Peyer's patch (tissue), 4 donors: Measurements from ENCODE around the gene PHPT1. TPM values are rescaled to one million over a fixed set of nuclear protein-coding genes. Genes with fewer than 3 reads are reported as not detected.
A peak's percentile ranks its signal among the peaks of the same experiment; 100 is the strongest.

ENCODE experiments used
- DNase-seq, 3 donors: peaks; one replicate each; pipeline ENCODE4 v3.0.0-alpha.2; 2017 to 2019
- H3K27ac ChIP-seq, 4 donors: fragments of 200-600 bp; sonication (generic); one replicate each; pipeline ENCODE4 v1.5.1; 2016 to 2019
- H3K27me3 ChIP-seq, 2 donors: fragments of 200-600 bp; sonication (generic); one replicate each; pipeline ENCODE4 v1.5.1; 2019
- H3K36me3 ChIP-seq, 3 donors: fragments of 200-600 bp; sonication (generic); one replicate each; pipeline ENCODE4 v1.5.1; 2016 to 2019
- H3K4me1 ChIP-seq, 4 donors: fragments of 200-600 bp; sonication (generic); one replicate each; pipeline ENCODE4 v1.5.1; 2016 to 2019
- H3K4me3 ChIP-seq, 4 donors: fragments of 200-600 bp; sonication (generic); 1 replicate in 3 of 4; 2 replicates in 1 of 4; pipeline ENCODE4 v1.5.1; 2016 to 2019; ENCODE audit warnings: mild to moderate bottlenecking in 1 of 4
- H3K9me3 ChIP-seq, 4 donors: fragments of 200-600 bp; sonication (generic); one replicate each; pipeline ENCODE4 v1.5.1; 2016 to 2019; ENCODE audit warnings: mild to moderate bottlenecking in 1 of 4
- CTCF ChIP-seq, 6 experiments: fragments of 450-650 bp in 4 of 6; fragments of 200-600 bp in 2 of 6; sonication (generic) in 1 of 6; IDR thresholded peaks; one replicate each; pipeline ENCODE4 v1.5.1; 2017 to 2019; ENCODE audit warnings: antibody characterized with exemption in 6 of 6, mild to moderate bottlenecking in 3 of 6, moderate library complexity in 1 of 6
- POLR2A ChIP-seq, 2 donors: fragments of 450-650 bp; IDR thresholded peaks; one replicate each; pipeline ENCODE4 v1.5.1; 2017; ENCODE audit warnings: antibody characterized with exemption in 2 of 2, mild to moderate bottlenecking in 2 of 2, moderate library complexity in 2 of 2
- total RNA-seq, 4 donors: library from RNA; depleted of rRNA; stranded (reverse); fragments of >200 nt; gene quantifications; one replicate each; pipeline ENCODE4 v1.1.0, GENCODE V29; 2016

Gene PHPT1
- total RNA-seq, 4 donors from 2014 or later: 66.0 to 120 (median 96.5) TPM

GRCh38 chr9:136854113-136854841 lies 5.1 kb downstream of the PHPT1 start:
- H3K27me3 ChIP-seq: no peaks in the 10 kb centered on the region
- TF ChIP-seq POLR2A (IDR thresholded peaks at IDR 0.05): no peak
- no peak for TF ChIP-seq CTCF (IDR thresholded peaks at IDR 0.05)
- H3K36me3 ChIP-seq: peaks cover 0 to 11% (median 0%) of the 10 kb centered on the region in 3 donors
- H3K4me3 ChIP-seq: no peak overlapping the region
- H3K4me1 ChIP-seq: peaks cover 7 to 51% (median 16%) of the 10 kb centered on the region in 4 donors
- no peak overlapping the region for H3K27ac ChIP-seq
- no peaks in the 10 kb centered on the region for H3K9me3 ChIP-seq
- peak in 2 of 3 donors; percentile 48 to 50 for DNase-seq

- peaks cover 4 to 53% (median 18%) of the 10 kb centered on the region in 4 donors for H3K4me1 ChIP-seq
- H3K36me3 ChIP-seq: peaks cover 0 to 11% (median 0%) of the 10 kb centered on the region in 3 donors
- DNase-seq: peak in 1 of 3 donors; percentile 38
- no peak overlapping the region for H3K27ac ChIP-seq
- H3K27me3 ChIP-seq: no peaks in the 10 kb centered on the region
- H3K9me3 ChIP-seq: no peaks in the 10 kb centered on the region
- TF ChIP-seq CTCF (IDR thresholded peaks at IDR 0.05) (no peak), POLR2A (IDR thresholded peaks at IDR 0.05) (no peak)
- no peak overlapping the region for H3K4me3 ChIP-seq
Measured at GRCh38 chr9:136854842-136855460, 5.7 kb downstream of the PHPT1 start.

GRCh38 chr9:136855461-136856078 lies 6.4 kb downstream of the PHPT1 start:
- H3K27me3 ChIP-seq: no peaks in the 10 kb centered on the region
- peak in 1 of 3 donors; percentile 44 for DNase-seq
- H3K36me3 ChIP-seq: peaks cover 0 to 6% (median 0%) of the 10 kb centered on the region in 3 donors
- TF ChIP-seq POLR2A (IDR thresholded peaks at IDR 0.05) (no peak), CTCF (IDR thresholded peaks at IDR 0.05) (no peak)
- H3K4me1 ChIP-seq: peaks cover 0 to 53% (median 13%) of the 10 kb centered on the region in 4 donors
- H3K27ac ChIP-seq: no peak overlapping the region
- H3K4me3 ChIP-seq: no peak overlapping the region
- H3K9me3 ChIP-seq: no peaks in the 10 kb centered on the region

GRCh38 chr9:136856079-136856476 lies 6.9 kb downstream of the PHPT1 start:
- H3K27ac ChIP-seq: no peak overlapping the region
- peak in 1 of 3 donors; percentile 53 for DNase-seq
- TF ChIP-seq POLR2A (IDR thresholded peaks at IDR 0.05) (no peak), CTCF (IDR thresholded peaks at IDR 0.05) (no peak)

GRCh38 chr9:136856541-136857141 lies 7.4 kb downstream of the PHPT1 start:
- Histone ChIP-seq H3K27ac (peak overlapping the region in 2 of 4 donors; percentile 83 to 96), H3K27me3 (no peaks in the 10 kb centered on the region), H3K4me3 (no peak overlapping the region), H3K9me3 (no peaks in the 10 kb centered on the region), H3K36me3 (peaks cover 0 to 9% (median 0%) of the 10 kb centered on the region in 3 donors), H3K4me1 (peaks cover 0 to 55% (median 11%) of the 10 kb centered on the region in 4 donors)
- no peak for DNase-seq
- TF ChIP-seq POLR2A (IDR thresholded peaks at IDR 0.05) (no peak), CTCF (IDR thresholded peaks at IDR 0.05) (peak in 1 of 6 experiments; percentile 4)

More at GRCh38 chr9:136856079-136856476, 6.9 kb downstream of the PHPT1 start:
- no peak overlapping the region for H3K4me3 ChIP-seq
- H3K36me3 ChIP-seq: peaks cover 0 to 4% (median 0%) of the 10 kb centered on the region in 3 donors
- no peaks in the 10 kb centered on the region for H3K9me3 ChIP-seq
- H3K4me1 ChIP-seq: peaks cover 0 to 55% (median 13%) of the 10 kb centered on the region in 4 donors
- no peaks in the 10 kb centered on the region for H3K27me3 ChIP-seq
